Mesothelial cell of epicardium (in vitro differentiated cells): ENCODE measurements around the gene MUC22. TPM values are rescaled to one million over a fixed set of nuclear protein-coding genes. Genes with fewer than 3 reads are reported as not detected.
A peak's percentile ranks its signal among the peaks of the same experiment; 100 is the strongest.
"Not testable (repeated sequence)": the region's sequence is repeated elsewhere in the genome, so short reads cannot be mapped to it uniquely, and the experiment has no call there.

Experiments
- DNase-seq, 2 experiments: peaks; one replicate each; pipeline ENCODE4 v3.0.0; 2021; ENCODE audit warnings: low spot score in 2 of 2; ENCODE audit not compliant: unreplicated experiment in 2 of 2
- H3K27ac Mint-ChIP-seq: 2 replicates; pipeline ENCODE4 v1.8.0; 2021; ENCODE audit warnings: mixed read lengths
- H3K27me3 Mint-ChIP-seq: 2 replicates; pipeline ENCODE4 v1.8.0; 2021; ENCODE audit warnings: low read depth, mixed read lengths
- H3K36me3 Mint-ChIP-seq: 2 replicates; pipeline ENCODE4 v1.8.0; 2021; ENCODE audit warnings: mixed read lengths
- H3K4me1 Mint-ChIP-seq: 2 replicates; pipeline ENCODE4 v1.8.0; 2021; ENCODE audit warnings: mixed read lengths
- H3K4me3 Mint-ChIP-seq: 2 replicates; pipeline ENCODE4 v1.8.0; 2021; ENCODE audit warnings: mild to moderate bottlenecking, moderate library complexity, mixed read lengths
- H3K9me3 Mint-ChIP-seq: 2 replicates; pipeline ENCODE4 v1.8.0; 2021; ENCODE audit warnings: mixed read lengths
- CTCF ChIP-seq: fragments of 200-600 bp; sonication (generic); IDR thresholded peaks from one replicate; pipeline ENCODE4 v1.5.0; 2021; ENCODE audit warnings: antibody characterized with exemption; ENCODE audit not compliant: unreplicated experiment
- total RNA-seq: library from RNA; stranded (reverse); gene quantifications from 3 replicates; pipeline ENCODE4 v1.2.1, GENCODE V29; 2021

Gene MUC22
- total RNA-seq, 1 donor from 2014 or later: not detected

GRCh38 chr6:31065556-31065955, 55.3 kb downstream of the MUC22 start:
- Mint-ChIP-seq H3K27me3 (no peaks in the 10 kb centered on the region), H3K27ac (no peak overlapping the region), H3K4me1 (peaks cover 17% of the 10 kb centered on the region), H3K4me3 (no peak overlapping the region), H3K9me3 (no peaks in the 10 kb centered on the region), H3K36me3 (no peaks in the 10 kb centered on the region)
- no peak for DNase-seq
- TF ChIP-seq CTCF: no peak

GRCh38 chr6:31067028-31067427, 56.8 kb downstream of the MUC22 start:
- not testable (repeated sequence) for DNase-seq, H3K27ac Mint-ChIP-seq, H3K36me3 Mint-ChIP-seq, H3K9me3 Mint-ChIP-seq, H3K27me3 Mint-ChIP-seq, H3K4me3 Mint-ChIP-seq
- H3K4me1 Mint-ChIP-seq: peaks cover 23% of the 10 kb centered on the region

- not testable (repeated sequence) for H3K4me3 Mint-ChIP-seq, H3K9me3 Mint-ChIP-seq, DNase-seq, H3K27me3 Mint-ChIP-seq, H3K36me3 Mint-ChIP-seq
- H3K27ac Mint-ChIP-seq: peak overlapping the region; percentile 29
- H3K4me1 Mint-ChIP-seq: peaks cover 31% of the 10 kb centered on the region
These were observed 57.8 kb downstream of the MUC22 start for GRCh38 chr6:31067891-31068668.

- H3K27me3 Mint-ChIP-seq: no peaks in the 10 kb centered on the region
- peak; percentile 92 for TF ChIP-seq CTCF
- H3K4me3 Mint-ChIP-seq: no peak overlapping the region
- DNase-seq: peak; percentile 43 to 82
- no peaks in the 10 kb centered on the region for H3K36me3 Mint-ChIP-seq
- peaks cover 37% of the 10 kb centered on the region for H3K4me1 Mint-ChIP-seq
- no peaks in the 10 kb centered on the region for H3K9me3 Mint-ChIP-seq
- peak overlapping the region; percentile 29 for H3K27ac Mint-ChIP-seq
These were observed 58.5 kb downstream of the MUC22 start for GRCh38 chr6:31068669-31069340.

- H3K4me3 Mint-ChIP-seq: no peak overlapping the region
- H3K27me3 Mint-ChIP-seq: no peaks in the 10 kb centered on the region
- H3K36me3 Mint-ChIP-seq: no peaks in the 10 kb centered on the region
- H3K27ac Mint-ChIP-seq: peak overlapping the region; percentile 78
- peak; percentile 21 for TF ChIP-seq CTCF
- peak; percentile 32 to 59 for DNase-seq
- H3K9me3 Mint-ChIP-seq: no peaks in the 10 kb centered on the region
- peaks cover 40% of the 10 kb centered on the region for H3K4me1 Mint-ChIP-seq
These were observed 60.5 kb downstream of the MUC22 start for GRCh38 chr6:31070711-31071197.

- no peak for TF ChIP-seq CTCF
- peaks cover 37% of the 10 kb centered on the region for H3K4me1 Mint-ChIP-seq
- H3K36me3 Mint-ChIP-seq: no peaks in the 10 kb centered on the region
- H3K27ac Mint-ChIP-seq: peak overlapping the region; percentile 51
- no peaks in the 10 kb centered on the region for H3K9me3 Mint-ChIP-seq
- DNase-seq: peak in 1 of 2 experiments; percentile 22
- H3K27me3 Mint-ChIP-seq: no peaks in the 10 kb centered on the region
- H3K4me3 Mint-ChIP-seq: no peak overlapping the region
These were observed 64.1 kb downstream of the MUC22 start for GRCh38 chr6:31074401-31074800.
